Activated naive CD4-positive, alpha-beta T cell treated with anti-CD3 and anti-CD28 coated beads for 36 hours (primary cell): ENCODE results near the gene NKTR. TPM values are rescaled to one million over a fixed set of nuclear protein-coding genes. Genes with fewer than 3 reads are reported as not detected.
"Not testable (repeated sequence)": the region's sequence is repeated elsewhere in the genome, so short reads cannot be mapped to it uniquely, and the experiment has no call there.

Experiments
- CTCF ChIA-PET: fragments of 350-600 bp; sonication (Branson Sonifier 250); formaldehyde crosslinking; loops from one replicate; lab custom pipeline; 2021; ENCODE audit warnings: antibody characterized with exemption; lab: Charles Lee
- DNase-seq: peaks from one replicate; pipeline ENCODE4 v3.0.0-alpha.2; 2020
- H3K27ac Mint-ChIP-seq: one replicate; pipeline ENCODE4 v1.8.0; 2021; ENCODE audit warnings: mild to moderate bottlenecking, mixed read lengths
- H3K27me3 Mint-ChIP-seq: one replicate; pipeline ENCODE4 v1.8.0; 2021; ENCODE audit warnings: low read depth, mixed read lengths
- H3K36me3 Mint-ChIP-seq: one replicate; pipeline ENCODE4 v1.8.0; 2021; ENCODE audit warnings: low read depth, mixed read lengths
- H3K4me1 Mint-ChIP-seq: one replicate; pipeline ENCODE4 v1.8.0; 2021; ENCODE audit warnings: low read depth, mixed read lengths
- H3K4me3 Mint-ChIP-seq: one replicate; pipeline ENCODE4 v1.8.0; 2021; ENCODE audit warnings: mild to moderate bottlenecking, moderate library complexity, mixed read lengths
- H3K9me3 Mint-ChIP-seq: one replicate; pipeline ENCODE4 v1.8.0; 2021; ENCODE audit warnings: mixed read lengths
- intact Hi-C: fragments of 100-400 bp; cut with micrococcal nuclease; formaldehyde crosslinking; loops from one replicate; pipeline ENCODE4 v1.15.1; 2023
- total RNA-seq, 2 experiments: library from RNA; stranded (reverse); gene quantifications; one replicate each; pipeline ENCODE4 v1.2.3, GENCODE V29; 2021

NKTR gene
- total RNA-seq, 2 experiments from 2014 or later = 62.1 to 65.9 TPM

DNA sequence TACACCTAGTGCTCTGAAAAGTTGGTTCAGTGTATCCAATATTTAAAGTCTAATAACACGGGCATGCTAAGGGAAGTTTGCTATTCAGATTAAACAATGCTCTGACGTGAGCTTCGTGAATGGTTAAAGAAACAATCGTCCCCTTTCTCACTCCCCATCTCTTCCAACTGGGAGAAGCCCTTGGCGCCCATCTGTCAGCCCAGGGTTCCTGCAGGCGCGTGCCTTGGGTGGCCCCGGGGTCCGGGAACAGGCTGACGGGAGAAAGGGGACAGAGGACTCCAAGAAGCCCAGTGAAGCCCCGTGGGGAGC lies 19.1 kb upstream of the NKTR start:
- intact Hi-C loops = loop anchor here (1.0 to 10.0 kb wide), 4 partner anchors 25 to 703 kb away; partner anchors contain the start of genes HIGD1A, SNRK and ULK4
- peak overlapping the region; percentile 61 for H3K27ac Mint-ChIP-seq

GRCh38 chr3:42581709-42582473 lies 18.6 kb upstream of the NKTR start, which contains the start of gene SEC22C:
Gene SEC22C (minus strand): TSS chr3:42581967. CDS start chr3:42569046, 12,921 bp downstream.
- no peaks in the 10 kb centered on the region for H3K27me3 Mint-ChIP-seq

More for the DNA sequence above, 19.1 kb upstream of the NKTR start:
- Mint-ChIP-seq H3K36me3 (peaks cover 9% of the 10 kb centered on the region), H3K9me3 (no peaks in the 10 kb centered on the region), H3K4me1 (peaks cover 39% of the 10 kb centered on the region), H3K27me3 (no peaks in the 10 kb centered on the region), H3K4me3 (peak overlapping the region; percentile 90)
- DNase-seq = no peak
- CTCF ChIA-PET = interaction anchor here (0.6 to 3.4 kb wide), 6 partner anchors 9 to 163 kb away, joined by 3 to 24 read pairs (median 10); partner anchors contain the start of genes NKTR and SS18L2

GRCh38 chr3:42582474-42583070 lies 17.9 kb upstream of the NKTR start:
- peaks cover 9% of the 10 kb centered on the region for H3K36me3 Mint-ChIP-seq
- H3K4me3 Mint-ChIP-seq = peak overlapping the region; percentile 90
- peaks cover 39% of the 10 kb centered on the region for H3K4me1 Mint-ChIP-seq
- peak overlapping the region; percentile 93 for H3K27ac Mint-ChIP-seq
- CTCF ChIA-PET = interaction anchor here (0.7 to 3.4 kb wide), 9 partner anchors 19 to 786 kb away, joined by 3 to 24 read pairs (median 3); partner anchors contain the start of genes NKTR, VIPR1 and ZBTB47
- H3K27me3 Mint-ChIP-seq = no peaks in the 10 kb centered on the region
- intact Hi-C loops = loop anchor here (1.0 to 10.0 kb wide), 10 partner anchors 8 to 702 kb away; partner anchors contain the start of genes CCDC13, HIGD1A, NKTR and SNRK
- H3K9me3 Mint-ChIP-seq = no peaks in the 10 kb centered on the region
- no peak for DNase-seq

More at GRCh38 chr3:42581709-42582473, 18.6 kb upstream of the NKTR start, which contains the start of gene SEC22C:
- Mint-ChIP-seq H3K27ac (peak within 1 kb of the TSS; percentile 93), H3K9me3 (no peaks in the 10 kb centered on the region), H3K4me1 (peaks cover 39% of the 10 kb centered on the region), H3K36me3 (peaks cover 9% of the 10 kb centered on the region), H3K4me3 (peak within 1 kb of the TSS; percentile 90)
- CTCF ChIA-PET = interaction anchor here (0.7 to 3.4 kb wide), 10 partner anchors 19 to 785 kb away, joined by 3 to 24 read pairs (median 3); partner anchors contain the start of genes NKTR, VIPR1 and ZBTB47
- peak; percentile 97 for DNase-seq
- intact Hi-C loops = loop anchor here (1.0 to 10.0 kb wide), 11 partner anchors 8 to 703 kb away; partner anchors contain the start of genes CCDC13, HIGD1A, NKTR and SNRK

DNA sequence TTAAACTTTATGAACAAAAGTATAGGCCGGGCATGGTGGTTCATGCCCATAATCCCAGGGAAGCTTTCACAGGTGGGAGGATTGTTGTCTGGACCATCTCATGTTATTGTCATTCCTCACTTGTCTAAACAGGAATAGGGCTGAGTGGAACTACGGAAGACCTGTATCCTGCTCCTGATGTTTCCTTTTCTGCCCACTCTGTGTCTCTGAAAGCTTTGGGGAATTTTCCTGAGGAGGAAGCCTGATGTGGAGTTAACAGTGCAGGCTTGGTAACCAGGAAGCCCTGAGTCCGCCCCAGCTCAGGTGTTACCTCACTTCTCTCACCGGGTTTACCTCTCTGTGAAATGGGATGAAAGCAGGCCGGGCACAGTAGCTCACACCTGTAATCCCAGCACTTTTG lies 11.9 kb upstream of the NKTR start:
- Mint-ChIP-seq H3K27me3 (no peaks in the 10 kb centered on the region), H3K36me3 (peaks cover 11% of the 10 kb centered on the region), H3K27ac (no peak overlapping the region), H3K4me1 (peaks cover 26% of the 10 kb centered on the region), H3K4me3 (no peak overlapping the region), H3K9me3 (no peaks in the 10 kb centered on the region)
- no peak for DNase-seq
- CTCF ChIA-PET = interaction anchor here (0.5 to 3.5 kb wide), 3 partner anchors 48 to 159 kb away, joined by 4 to 15 read pairs (median 5); no protein-coding TSS in a partner anchor
- intact Hi-C loops = loop anchor here (10.0 kb wide), 1 partner anchor 696 kb away; the partner anchor contains the start of gene SNRK

DNA sequence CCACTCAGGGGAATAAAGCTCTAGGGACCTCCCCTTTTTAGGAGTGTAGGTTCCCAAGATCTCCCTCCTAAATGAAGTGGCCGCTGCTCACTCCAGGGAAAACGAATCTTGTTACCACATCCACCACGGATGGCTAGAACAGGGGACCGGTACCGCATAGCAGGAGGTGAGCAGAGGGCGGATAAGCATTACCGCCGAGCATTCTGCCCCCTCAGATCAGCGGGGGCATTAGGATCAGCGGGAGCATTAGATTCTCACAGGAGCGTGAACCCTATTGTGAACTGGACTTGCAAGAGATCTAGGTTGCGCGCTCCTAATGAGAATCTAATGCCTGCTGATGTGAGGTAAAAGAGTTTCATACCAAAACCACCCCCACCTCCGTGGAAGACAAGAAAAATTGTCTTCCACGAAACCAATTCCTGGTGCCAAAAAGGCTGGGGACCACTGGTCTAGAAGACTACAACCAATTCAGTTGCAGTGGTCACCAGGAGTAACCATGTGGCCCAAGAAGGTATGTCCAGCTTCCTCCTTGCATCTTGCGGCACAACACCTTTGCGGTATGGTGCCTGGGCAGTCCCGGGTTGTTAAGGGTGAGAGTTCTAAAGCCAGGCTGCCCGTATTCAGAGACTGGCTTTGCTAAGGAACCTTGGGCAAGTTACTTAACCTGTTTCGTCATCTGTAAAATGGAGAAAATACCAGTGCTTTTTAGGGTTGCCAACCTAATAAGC lies 10.9 kb upstream of the NKTR start:
- no peak for DNase-seq
- Mint-ChIP-seq H3K36me3 (peaks cover 15% of the 10 kb centered on the region), H3K27ac (peak overlapping the region; percentile 84), H3K4me3 (peak overlapping the region; percentile 96), H3K4me1 (peaks cover 33% of the 10 kb centered on the region), H3K9me3 (no peaks in the 10 kb centered on the region), H3K27me3 (no peaks in the 10 kb centered on the region)
- CTCF ChIA-PET = interaction anchor here (0.8 to 3.5 kb wide), 3 partner anchors 11 to 191 kb away, joined by 3 to 15 read pairs (median 3); partner anchors contain the start of gene NKTR
- intact Hi-C loops = loop anchor here (1.0 to 10.0 kb wide), 4 partner anchors 7 to 695 kb away; partner anchors contain the start of genes NKTR and SNRK

GRCh38 chr3:42590989-42591756 lies 9.3 kb upstream of the NKTR start:
- Mint-ChIP-seq H3K9me3 (no peaks in the 10 kb centered on the region), H3K27ac (peak overlapping the region; percentile 84), H3K27me3 (no peaks in the 10 kb centered on the region), H3K4me3 (peak overlapping the region; percentile 96), H3K36me3 (peaks cover 16% of the 10 kb centered on the region), H3K4me1 (peaks cover 35% of the 10 kb centered on the region)
- DNase-seq = no peak
- intact Hi-C loops = loop anchor here (1.0 to 2.0 kb wide), 3 partner anchors 9 to 48 kb away; partner anchors contain the start of gene NKTR
- CTCF ChIA-PET = interaction anchor here (0.7 to 3.5 kb wide), 5 partner anchors 10 to 45 kb away, joined by 3 to 15 read pairs (median 4); partner anchors contain the start of gene NKTR

DNA sequence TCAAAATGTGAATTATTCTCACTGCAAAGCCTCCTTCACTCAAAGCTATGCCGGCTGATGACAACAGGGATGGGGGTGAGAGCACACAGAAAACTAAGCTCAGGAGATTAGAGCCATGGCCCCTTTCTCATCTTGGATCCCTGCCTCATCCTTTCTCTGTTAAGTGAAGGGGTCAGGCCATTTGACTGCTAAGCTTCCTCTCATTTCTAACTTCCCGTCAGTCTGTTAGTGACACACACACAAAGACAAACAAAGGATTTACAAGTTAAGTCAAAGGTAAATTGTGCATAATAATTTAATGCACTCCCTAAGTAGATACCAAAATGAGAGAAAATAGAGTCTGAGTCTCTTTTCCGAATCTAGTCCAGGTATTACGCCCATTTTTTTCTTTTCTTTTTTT lies 8.7 kb upstream of the NKTR start:
- Mint-ChIP-seq H3K4me3 (peak overlapping the region; percentile 96), H3K36me3 (peaks cover 17% of the 10 kb centered on the region), H3K9me3 (no peaks in the 10 kb centered on the region), H3K27ac (peak overlapping the region; percentile 84), H3K4me1 (peaks cover 35% of the 10 kb centered on the region), H3K27me3 (no peaks in the 10 kb centered on the region)
- DNase-seq = no peak
- CTCF ChIA-PET = interaction anchor here (0.7 to 3.5 kb wide), 2 partner anchors 11 to 45 kb away, joined by 3 to 15 read pairs; no protein-coding TSS in a partner anchor
- intact Hi-C loops = loop anchor here (2.0 kb wide), 1 partner anchor 47 kb away; no protein-coding TSS in a partner anchor

DNA sequence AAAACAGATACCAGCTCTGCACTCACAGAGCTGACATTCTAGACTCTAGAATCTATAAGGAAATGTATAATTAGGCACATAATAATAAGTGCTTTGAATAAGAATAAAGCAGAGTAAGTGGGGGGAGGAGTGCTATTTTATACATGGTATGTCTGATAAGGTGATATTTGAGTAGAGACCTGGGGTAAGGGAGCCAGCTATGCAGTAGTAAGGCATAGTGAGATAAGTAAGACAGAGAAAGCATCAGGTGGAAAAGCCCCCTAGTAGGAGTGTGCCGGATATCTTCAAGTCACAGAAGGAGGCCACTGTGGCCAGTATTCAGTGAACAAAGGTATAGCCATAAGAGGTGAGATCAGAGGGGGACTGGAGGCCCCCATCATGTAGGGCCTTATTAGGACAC lies 6.9 kb upstream of the NKTR start:
- H3K36me3 Mint-ChIP-seq = peaks cover 22% of the 10 kb centered on the region
- H3K9me3 Mint-ChIP-seq = peaks cover 2% of the 10 kb centered on the region
- CTCF ChIA-PET = interaction anchor here (0.6 kb wide), 1 partner anchor 309 kb away, joined by 4 read pairs; no protein-coding TSS in a partner anchor

DNA sequence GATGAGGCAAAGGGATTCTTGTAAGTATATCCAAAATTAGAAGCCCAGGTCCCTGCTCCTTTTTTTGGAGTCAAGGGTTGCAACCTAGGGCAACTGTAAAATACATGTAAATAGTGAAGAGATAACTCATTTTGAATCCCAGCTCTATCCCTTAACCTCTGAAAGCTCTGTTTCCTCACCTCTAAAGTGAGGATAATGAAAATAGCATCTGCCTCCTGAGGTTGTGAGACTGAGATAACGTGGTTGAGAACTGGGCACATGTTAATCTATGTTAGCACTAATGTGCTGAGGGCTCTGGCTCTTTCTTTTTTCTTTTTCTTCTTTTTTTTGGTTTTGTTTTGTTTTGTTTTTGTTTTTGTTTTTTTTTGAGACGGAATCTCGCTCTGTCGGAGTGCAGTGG lies 4.8 kb upstream of the NKTR start:
- Mint-ChIP-seq H3K36me3 (peaks cover 21% of the 10 kb centered on the region), H3K9me3 (peaks cover 2% of the 10 kb centered on the region), H3K4me3 (no peak overlapping the region), H3K27me3 (no peaks in the 10 kb centered on the region), H3K4me1 (peaks cover 33% of the 10 kb centered on the region), H3K27ac (no peak overlapping the region)
- intact Hi-C loops = no loop called here
- DNase-seq = no peak
- CTCF ChIA-PET = interaction anchor here (1.1 kb wide), 1 partner anchor 17 kb away, joined by 4 read pairs; no protein-coding TSS in a partner anchor

More for the DNA sequence above, 6.9 kb upstream of the NKTR start:
- Mint-ChIP-seq H3K4me3 (no peak overlapping the region), H3K4me1 (peaks cover 38% of the 10 kb centered on the region), H3K27ac (no peak overlapping the region), H3K27me3 (no peaks in the 10 kb centered on the region)
- intact Hi-C loops = no loop called here
- no peak for DNase-seq

DNA sequence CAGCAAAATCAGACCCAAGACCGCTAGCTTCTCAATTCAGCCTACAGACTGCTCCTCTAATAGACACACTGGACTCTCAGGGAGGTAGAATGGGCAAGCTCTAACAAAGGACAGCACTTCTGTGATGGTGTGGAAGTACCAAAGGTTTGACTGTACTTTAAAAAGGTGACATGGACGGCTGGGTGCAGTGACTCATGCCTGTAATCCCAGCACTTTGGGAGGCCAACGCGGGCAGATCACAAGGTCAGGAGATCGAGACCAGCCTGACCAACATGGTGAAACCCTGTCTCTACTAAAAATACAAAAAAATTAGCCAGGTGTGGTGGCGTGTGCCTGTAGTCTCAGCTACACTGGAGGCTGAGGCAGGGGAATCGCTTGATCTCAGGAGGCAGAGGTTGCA lies 3.4 kb upstream of the NKTR start:
- peaks cover 26% of the 10 kb centered on the region for H3K4me1 Mint-ChIP-seq
- not testable (repeated sequence) for H3K27me3 Mint-ChIP-seq, H3K4me3 Mint-ChIP-seq

More for the DNA sequence above, 3.4 kb upstream of the NKTR start:
- DNase-seq, intact Hi-C loops, H3K9me3 Mint-ChIP-seq, H3K27ac Mint-ChIP-seq: not testable (repeated sequence)
- H3K36me3 Mint-ChIP-seq = peaks cover 16% of the 10 kb centered on the region
- CTCF ChIA-PET = interaction anchor here (0.6 kb wide), 1 partner anchor 246 kb away, joined by 3 read pairs; no protein-coding TSS in a partner anchor
